ENCODE results near the gene NEFH. TPM values are rescaled to one million over a fixed set of nuclear protein-coding genes. Genes with fewer than 3 reads are reported as not detected.

Gene NEFH
- total RNA-seq, 1 donor from 2014 or later = 4.2 TPM

DNA sequence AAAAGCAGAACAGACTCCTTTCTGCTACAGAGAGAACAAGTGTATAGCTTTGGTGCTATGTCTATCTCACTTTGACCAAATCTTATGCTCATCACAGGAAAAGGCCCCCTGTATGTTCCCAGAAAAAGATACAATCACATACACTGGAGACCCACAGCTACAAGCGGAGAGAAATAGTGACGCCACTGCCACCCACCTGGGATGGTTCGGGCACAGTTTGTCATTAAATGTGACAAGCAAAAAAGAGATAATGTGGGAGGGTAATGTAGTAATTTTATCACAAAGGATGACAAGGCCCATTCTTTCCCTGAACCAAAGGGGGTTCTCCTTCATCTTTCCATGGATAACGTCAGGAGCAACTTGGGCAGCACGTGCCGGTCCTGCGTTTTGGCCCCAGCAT is 41.5 kb downstream of the NEFH start:
- no peaks in the 10 kb centered on the region for H3K4me1 ChIP-seq

DNA sequence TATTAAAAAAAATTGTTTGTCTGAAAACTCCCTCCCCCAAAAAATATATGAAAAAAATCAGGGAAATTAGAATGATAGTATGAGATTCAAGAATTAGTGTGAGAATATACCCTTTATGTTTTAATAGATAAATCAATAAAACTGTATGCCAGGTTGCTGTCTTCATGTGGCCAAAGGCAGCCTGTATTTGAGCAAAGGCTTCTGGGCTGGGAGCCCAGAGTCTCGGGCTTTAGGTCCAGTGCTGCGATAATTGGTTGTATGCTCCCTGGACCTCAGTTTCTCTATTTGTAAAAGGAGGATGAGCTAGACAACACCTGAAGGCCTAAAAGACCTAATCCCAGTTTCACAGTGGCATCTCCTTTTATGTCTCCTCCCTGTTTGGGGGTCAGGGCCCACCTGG is 43.7 kb downstream of the NEFH start:
- peaks cover 0 to 84% of the 10 kb centered on the region in 2 donors for H3K36me3 ChIP-seq

More for the DNA sequence above, 41.5 kb downstream of the NEFH start:
- Histone ChIP-seq H3K9me3 (no peaks in the 10 kb centered on the region), H3K36me3 (peaks cover 0 to 85% of the 10 kb centered on the region in 2 donors), H3K27me3 (no peaks in the 10 kb centered on the region), H3K27ac (no peak overlapping the region), H3K4me3 (no peak overlapping the region)
- intact Hi-C loops (cut with DNase I) = no loop called here
- TF ChIP-seq, protein P1, sequence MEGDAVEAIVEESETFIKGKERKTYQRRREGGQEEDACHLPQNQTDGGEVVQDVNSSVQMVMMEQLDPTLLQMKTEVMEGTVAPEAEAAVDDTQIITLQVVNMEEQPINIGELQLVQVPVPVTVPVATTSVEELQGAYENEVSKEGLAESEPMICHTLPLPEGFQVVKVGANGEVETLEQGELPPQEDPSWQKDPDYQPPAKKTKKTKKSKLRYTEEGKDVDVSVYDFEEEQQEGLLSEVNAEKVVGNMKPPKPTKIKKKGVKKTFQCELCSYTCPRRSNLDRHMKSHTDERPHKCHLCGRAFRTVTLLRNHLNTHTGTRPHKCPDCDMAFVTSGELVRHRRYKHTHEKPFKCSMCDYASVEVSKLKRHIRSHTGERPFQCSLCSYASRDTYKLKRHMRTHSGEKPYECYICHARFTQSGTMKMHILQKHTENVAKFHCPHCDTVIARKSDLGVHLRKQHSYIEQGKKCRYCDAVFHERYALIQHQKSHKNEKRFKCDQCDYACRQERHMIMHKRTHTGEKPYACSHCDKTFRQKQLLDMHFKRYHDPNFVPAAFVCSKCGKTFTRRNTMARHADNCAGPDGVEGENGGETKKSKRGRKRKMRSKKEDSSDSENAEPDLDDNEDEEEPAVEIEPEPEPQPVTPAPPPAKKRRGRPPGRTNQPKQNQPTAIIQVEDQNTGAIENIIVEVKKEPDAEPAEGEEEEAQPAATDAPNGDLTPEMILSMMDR (IDR thresholded peaks at IDR 0.05) = no peak
- TF ChIP-seq POLR2A (IDR thresholded peaks at IDR 0.05) (no peak), POLR2AphosphoS5 (IDR thresholded peaks at IDR 0.05; ENCODE audit: insufficient read depth in 1 of 2, low read depth in 1 of 2) (no peak)
- no peak for DNase-seq (ENCODE audit: extremely low spot score in 2 of 2)

DNA sequence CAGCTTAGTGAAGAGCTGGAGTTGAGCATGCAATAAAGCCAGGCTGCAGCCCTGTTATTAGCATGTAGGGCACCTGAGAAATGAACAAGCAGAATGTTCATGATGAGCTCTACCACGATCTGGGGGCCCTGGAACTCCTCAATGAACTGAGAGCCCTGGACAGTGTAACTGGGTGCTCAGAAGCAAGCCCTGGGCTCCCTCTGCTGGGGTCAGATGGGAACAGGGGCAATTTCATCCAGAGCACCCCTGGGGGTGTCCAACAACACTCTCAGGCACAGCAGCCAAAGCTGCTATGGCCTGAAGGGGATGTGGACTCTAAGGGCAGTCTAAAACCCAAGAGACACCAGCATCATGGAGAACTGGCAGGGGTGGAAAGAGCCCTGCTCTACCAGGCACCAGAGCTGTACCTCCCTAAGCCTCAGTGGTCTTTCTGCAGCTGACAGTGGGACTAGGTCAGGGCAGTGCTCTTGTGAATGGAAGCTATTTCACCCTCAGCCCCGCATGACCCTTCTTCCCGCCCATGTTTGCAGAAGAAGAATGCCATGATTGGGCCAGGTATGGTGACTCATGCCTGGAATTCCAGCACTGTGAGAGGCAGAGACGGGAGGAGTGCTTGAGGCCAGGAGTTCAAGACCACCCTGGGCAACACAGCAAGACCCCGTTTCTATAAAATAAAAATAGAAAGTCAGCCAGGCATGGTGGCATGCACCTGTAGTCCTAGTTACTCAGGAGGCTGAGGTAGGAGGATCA is 44.6 kb downstream of the NEFH start:
- H3K27ac ChIP-seq = no peak overlapping the region
- intact Hi-C loops (cut with DNase I) = no loop called here
- H3K27me3 ChIP-seq = no peaks in the 10 kb centered on the region
- no peaks in the 10 kb centered on the region for H3K9me3 ChIP-seq
- H3K36me3 ChIP-seq = peaks cover 0 to 84% of the 10 kb centered on the region in 2 donors
- no peaks in the 10 kb centered on the region for H3K4me1 ChIP-seq
- no peak overlapping the region for H3K4me3 ChIP-seq
- TF ChIP-seq, protein P1 (IDR thresholded peaks at IDR 0.05) = no peak
- TF ChIP-seq POLR2AphosphoS5 (IDR thresholded peaks at IDR 0.05; ENCODE audit: insufficient read depth in 1 of 2, low read depth in 1 of 2) = no peak
- no peak for TF ChIP-seq POLR2A (IDR thresholded peaks at IDR 0.05)
- DNase-seq (ENCODE audit: extremely low spot score in 2 of 2) = no peak

More for the DNA sequence above, 43.7 kb downstream of the NEFH start:
- Histone ChIP-seq H3K27me3 (no peaks in the 10 kb centered on the region), H3K4me1 (no peaks in the 10 kb centered on the region), H3K4me3 (no peak overlapping the region), H3K9me3 (no peaks in the 10 kb centered on the region), H3K27ac (no peak overlapping the region)
- no peak for DNase-seq (ENCODE audit: extremely low spot score in 2 of 2)
- intact Hi-C loops (cut with DNase I) = no loop called here
- TF ChIP-seq POLR2A (IDR thresholded peaks at IDR 0.05) (no peak), POLR2AphosphoS5 (IDR thresholded peaks at IDR 0.05; ENCODE audit: insufficient read depth in 1 of 2, low read depth in 1 of 2) (no peak)
- TF ChIP-seq, protein P1 (IDR thresholded peaks at IDR 0.05) = no peak

DNA sequence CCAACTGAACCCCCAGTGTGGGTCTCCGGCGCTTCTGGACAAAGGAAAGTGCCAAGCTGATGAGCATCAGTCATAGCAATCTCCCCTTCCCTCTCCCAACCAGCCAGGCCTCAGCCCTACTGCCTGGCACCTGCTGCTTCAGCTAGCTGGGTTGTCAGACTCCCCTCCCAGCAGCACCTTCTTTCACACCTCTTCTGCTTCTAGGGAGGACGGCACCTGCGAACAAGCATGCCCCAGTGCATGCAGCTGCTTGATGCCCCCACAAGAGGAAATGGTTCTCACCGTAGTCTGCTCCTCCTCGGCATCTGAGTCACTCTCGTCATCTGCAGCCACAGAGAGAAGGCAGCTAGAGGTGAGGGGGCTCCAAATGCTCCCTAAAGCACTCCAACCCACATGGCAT is 48.1 kb downstream of the NEFH start:
- intact Hi-C loops (cut with DNase I) = no loop called here
- no peak for DNase-seq (ENCODE audit: extremely low spot score in 2 of 2)
- Histone ChIP-seq H3K9me3 (no peaks in the 10 kb centered on the region), H3K27ac (no peak overlapping the region), H3K36me3 (peaks cover 0 to 94% of the 10 kb centered on the region in 2 donors), H3K4me1 (no peaks in the 10 kb centered on the region), H3K27me3 (no peaks in the 10 kb centered on the region), H3K4me3 (no peak overlapping the region)
- TF ChIP-seq, protein P1 (IDR thresholded peaks at IDR 0.05) = no peak
- TF ChIP-seq POLR2AphosphoS5 (IDR thresholded peaks at IDR 0.05; ENCODE audit: insufficient read depth in 1 of 2, low read depth in 1 of 2) (no peak), POLR2A (IDR thresholded peaks at IDR 0.05) (no peak)

DNA sequence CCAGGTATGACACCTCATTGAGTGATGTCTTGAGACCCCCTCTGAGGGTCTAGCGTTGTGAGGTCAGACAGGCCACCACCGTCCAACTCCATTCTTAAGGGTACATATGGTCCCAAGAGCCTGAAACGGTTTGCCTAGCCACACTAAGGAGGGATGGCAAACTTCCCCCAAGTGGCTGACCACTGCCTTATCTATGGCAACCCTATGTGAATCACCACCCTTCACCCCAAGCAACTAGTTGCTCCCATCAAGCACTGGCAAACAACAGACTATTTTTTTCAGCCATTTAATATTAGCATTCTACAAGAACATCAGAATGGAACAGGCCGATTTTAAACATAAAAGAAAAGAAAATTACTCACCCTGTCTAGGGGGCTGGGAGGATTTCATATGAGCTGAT is 50.7 kb downstream of the NEFH start:
- DNase-seq (ENCODE audit: extremely low spot score in 2 of 2) = no peak
- intact Hi-C loops (cut with DNase I) = loop anchor here (10.0 kb wide), 1 partner anchor 136 kb away; no protein-coding TSS in a partner anchor
- Histone ChIP-seq H3K9me3 (no peaks in the 10 kb centered on the region), H3K27ac (no peak overlapping the region), H3K4me3 (no peak overlapping the region), H3K36me3 (peaks cover 5 to 97% of the 10 kb centered on the region in 2 donors), H3K4me1 (no peaks in the 10 kb centered on the region), H3K27me3 (no peaks in the 10 kb centered on the region)
- no peak for TF ChIP-seq POLR2A (IDR thresholded peaks at IDR 0.05)
